GM10248 (cell line): ENCODE results near the gene SUMO3.

Source experiments
- CTCF ChIA-PET: fragments of 300-600 bp; sonication (Branson Sonifier 250); formaldehyde crosslinking; extraction: SDS; loops from one replicate; lab custom pipeline; 2021; ENCODE audit warnings: antibody characterized with exemption; lab: Yijun Ruan, JAX
- POLR2A ChIA-PET: fragments of 350-650 bp; sonication (Branson Sonifier 250); formaldehyde crosslinking; extraction: SDS; loops from one replicate; lab custom pipeline; 2020; ENCODE audit warnings: antibody characterized with exemption; lab: Yijun Ruan, JAX
- DNase-seq: peaks from one replicate; pipeline ENCODE4 v3.0.0; 2012; ENCODE audit errors: extremely low spot score
- CTCF ChIP-seq: IDR thresholded peaks from 2 replicates; pipeline ENCODE4 v1.5.1; 2012; ENCODE audit warnings: mild to moderate bottlenecking, low read depth; ENCODE audit errors: extremely low read depth, missing control alignments, control extremely low read depth

Gene SUMO3

DNA sequence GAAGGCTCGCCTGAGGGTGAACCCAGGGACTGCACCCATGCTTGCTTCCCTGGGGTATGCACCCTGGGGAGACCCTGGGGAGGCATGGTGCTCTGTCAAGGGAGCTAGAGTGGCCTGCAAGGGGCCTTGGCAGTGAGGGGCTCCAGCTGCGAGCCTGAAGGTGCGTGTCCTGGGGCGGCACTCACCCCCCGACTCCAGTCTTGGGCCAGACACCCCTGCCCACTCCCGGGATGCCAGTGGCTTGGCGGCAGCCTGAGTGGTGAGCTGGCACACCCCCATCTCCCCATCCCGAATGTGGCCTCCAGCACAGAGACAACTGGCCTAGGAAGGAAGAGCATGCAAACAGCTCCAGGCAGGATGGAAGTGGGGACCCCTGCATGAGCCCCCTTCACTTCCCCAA lies 2.6 kb downstream of the SUMO3 start:
- DNase-seq: no peak
- ChIA-PET POLR2A (no interaction called here), CTCF (interaction anchor here (1.1 to 3.6 kb wide), 4 partner anchors 11 to 21 kb away, joined by 4 to 14 read pairs (median 5); partner anchors contain the start of gene UBE2G2)
- TF ChIP-seq CTCF: no peak

DNA sequence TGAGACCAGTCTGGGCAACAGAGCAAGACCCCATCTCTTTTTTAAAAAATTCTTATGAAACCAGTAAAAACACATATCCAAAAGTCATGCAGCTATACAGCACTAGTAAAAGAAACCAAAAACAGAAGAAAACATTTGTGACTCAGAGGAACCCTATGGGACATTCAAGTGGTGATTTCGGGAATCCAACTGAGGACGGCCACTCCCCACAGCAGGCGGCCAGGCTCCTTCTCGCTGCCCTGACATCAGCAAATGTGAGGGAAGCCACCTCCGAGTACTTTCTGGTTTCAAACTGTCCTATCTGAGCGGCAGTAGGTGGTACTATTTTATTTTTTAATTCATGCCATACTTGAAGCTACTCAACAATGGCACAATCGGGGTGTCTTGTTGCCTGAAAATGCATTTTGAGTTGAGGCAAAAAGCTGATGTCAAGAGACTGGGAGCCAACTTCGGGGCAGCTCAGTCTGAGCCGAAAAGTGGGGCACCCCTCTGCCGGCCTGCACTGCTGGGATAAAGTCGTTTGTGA lies 3.3 kb downstream of the SUMO3 start:
- CTCF ChIA-PET: interaction anchor here (1.5 to 3.6 kb wide), 3 partner anchors 10 to 20 kb away, joined by 5 to 14 read pairs (median 5); partner anchors contain the start of gene UBE2G2
- POLR2A ChIA-PET: no interaction called here
- no peak for DNase-seq
- TF ChIP-seq CTCF: no peak

GRCh38 chr21:44813727-44814126 lies 4.1 kb downstream of the SUMO3 start:
- DNase-seq: no peak
- ChIA-PET POLR2A (no interaction called here), CTCF (interaction anchor here (0.9 to 3.6 kb wide), 3 partner anchors 9 to 21 kb away, joined by 3 to 14 read pairs (median 4); partner anchors contain the start of gene UBE2G2)
- no peak for TF ChIP-seq CTCF

- ChIA-PET POLR2A (no interaction called here), CTCF (interaction anchor here (0.9 to 3.6 kb wide), 3 partner anchors 9 to 20 kb away, joined by 3 to 14 read pairs (median 4); partner anchors contain the start of gene UBE2G2)
- TF ChIP-seq CTCF: no peak
- DNase-seq: no peak
These were observed 4.7 kb downstream of the SUMO3 start for GRCh38 chr21:44813149-44813548.

GRCh38 chr21:44812640-44813039 lies 5.2 kb downstream of the SUMO3 start:
- POLR2A ChIA-PET: no interaction called here
- no peak for TF ChIP-seq CTCF
- CTCF ChIA-PET: interaction anchor here (0.9 to 3.6 kb wide), 3 partner anchors 8 to 19 kb away, joined by 3 to 14 read pairs (median 4); partner anchors contain the start of gene UBE2G2

DNA sequence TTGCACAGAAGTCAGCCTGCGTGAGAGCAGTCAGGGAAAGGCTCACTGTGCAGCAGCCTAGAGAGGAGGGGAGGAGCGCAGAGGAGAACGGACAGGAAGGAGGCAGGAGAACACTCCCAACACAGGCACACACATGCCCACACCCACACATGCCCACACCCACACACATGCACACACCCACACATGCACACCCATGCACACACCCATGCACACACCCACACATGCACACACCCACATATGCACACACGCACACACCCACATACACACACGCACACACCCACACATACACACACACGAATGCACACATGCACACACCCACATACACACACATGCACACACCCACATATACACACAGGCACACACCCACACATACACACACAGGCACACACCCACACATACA lies 7.1 kb downstream of the SUMO3 start:
- POLR2A ChIA-PET: no interaction called here
- TF ChIP-seq CTCF: no peak
- CTCF ChIA-PET: no interaction called here
- no peak for DNase-seq

More at GRCh38 chr21:44812640-44813039, 5.2 kb downstream of the SUMO3 start:
- DNase-seq: no peak
